H1 (cell line): ENCODE results near the gene TMPRSS3. TPM values are rescaled to one million over a fixed set of nuclear protein-coding genes. Genes with fewer than 3 reads are reported as not detected.

Experiments
- CTCF ChIA-PET: fragments of 300-600 bp; sonication (Branson Sonifier 250); formaldehyde crosslinking; loops from one replicate; lab custom pipeline; 2021; ENCODE audit not compliant: partially characterized antibody; lab: Charles Lee
- POLR2A ChIA-PET: fragments of 300-600 bp; sonication (Branson Sonifier 250); formaldehyde crosslinking; loops from one replicate; lab custom pipeline; 2021; ENCODE audit warnings: inconsistent platforms; ENCODE audit not compliant: partially characterized antibody; lab: Charles Lee
- DNase-seq, 2 experiments: peaks; one replicate each; pipeline versions ENCODE4 v3.0.0 to v3.0.0-alpha.2; 2010 to 2022; ENCODE audit warnings: low spot score in 2 of 2, low read depth in 1 of 2, mixed read lengths in 1 of 2
- FAIRE-seq: peaks from 2 replicates; lab custom pipeline; 2011; peaks lifted over from hg19 to GRCh38; lab: Jason Lieb, UNC
- H2AFZ ChIP-seq: 2 replicates; pipeline ENCODE4 v1.8.1; 2012; ENCODE audit warnings: low read length, inconsistent platforms
- H2AK5ac ChIP-seq: 2 replicates; pipeline ENCODE4 v1.6.1; 2013; ENCODE audit warnings: low read depth, low read length
- H2BK120ac ChIP-seq: replicated peaks from 2 replicates; pipeline ENCODE3; 2013; ENCODE audit warnings: low read depth, low read length, inconsistent platforms
- H2BK12ac ChIP-seq: 2 replicates; pipeline ENCODE4 v1.6.1; 2013; ENCODE audit warnings: low read depth, low read length
- H2BK15ac ChIP-seq: 2 replicates; pipeline ENCODE4 v1.6.1; 2013; ENCODE audit warnings: low read length
- H2BK20ac ChIP-seq: 2 replicates; pipeline ENCODE4 v1.6.1; 2013; ENCODE audit warnings: low read length
- H2BK5ac ChIP-seq: 2 replicates; pipeline ENCODE4 v1.6.1; 2013; ENCODE audit warnings: low read depth, low read length
- H3K14ac ChIP-seq: 2 replicates; pipeline ENCODE4 v1.6.1; 2013; ENCODE audit warnings: inconsistent platforms; ENCODE audit not compliant: insufficient read length
- H3K18ac ChIP-seq: 2 replicates; pipeline ENCODE4 v1.6.1; 2013; ENCODE audit warnings: low read length; ENCODE audit errors: extremely low read depth
- H3K23ac ChIP-seq: 2 replicates; pipeline ENCODE4 v1.6.1; 2013; ENCODE audit warnings: inconsistent platforms; ENCODE audit not compliant: insufficient read length
- H3K23me2 ChIP-seq: 2 replicates; pipeline ENCODE4 v1.6.1; 2013; ENCODE audit warnings: low read depth, low read length
- H3K27ac ChIP-seq: 2 replicates; pipeline ENCODE4 v1.6.1; 2011; ENCODE audit warnings: low read depth, low read length, inconsistent platforms
- H3K27me3 ChIP-seq, 4 experiments: replicated peaks in 1 of 4; 1 replicate in 1 of 4; 2 replicates in 3 of 4; pipeline versions ENCODE4 v1.6.1 to v1.8.1; 2011 to 2013; ENCODE audit warnings: low read length in 3 of 4, mild to moderate bottlenecking in 3 of 4, inconsistent platforms in 2 of 4, mixed read lengths in 2 of 4, moderate library complexity in 1 of 4; ENCODE audit not compliant: control insufficient read depth in 3 of 4, insufficient read depth in 3 of 4; ENCODE audit errors: extremely low read depth in 1 of 4
- H3K36me3 ChIP-seq, 4 experiments: 2 replicates each; pipeline versions ENCODE4 v1.6.1 to v1.8.1; 2011 to 2013; ENCODE audit warnings: mild to moderate bottlenecking in 4 of 4, low read length in 3 of 4, moderate library complexity in 2 of 4, control low read depth in 1 of 4, inconsistent platforms in 1 of 4; ENCODE audit not compliant: insufficient read depth in 4 of 4, control insufficient read depth in 2 of 4
- H3K4ac ChIP-seq: replicated peaks from 2 replicates; pipeline ENCODE3; 2013; ENCODE audit warnings: low read length, low read depth, mixed read lengths, inconsistent platforms; ENCODE audit not compliant: insufficient read length
- H3K4me1 ChIP-seq, 4 experiments: replicated peaks in 1 of 4; 1 replicate in 1 of 4; 2 replicates in 3 of 4; pipeline versions ENCODE4 v1.6.1 to v1.8.1; 2011 to 2013; ENCODE audit warnings: low read length in 3 of 4, inconsistent platforms in 2 of 4, mixed read lengths in 1 of 4; ENCODE audit not compliant: insufficient read depth in 4 of 4, control insufficient read depth in 3 of 4
- H3K4me2 ChIP-seq, 2 experiments: 2 replicates each; pipeline versions ENCODE4 v1.6.1 to v1.8.1; 2011 to 2013; ENCODE audit warnings: low read depth in 2 of 2, low read length in 2 of 2, control low read depth in 1 of 2, inconsistent platforms in 1 of 2, mild to moderate bottlenecking in 1 of 2; ENCODE audit not compliant: insufficient read depth in 1 of 2
- H3K4me3 ChIP-seq, 4 experiments: fragments of 200-600, 300-600 bp in 1 of 4; sonication (generic), shearing (Covaris generic), sonication (Bioruptor Twin) in 1 of 4; 2 replicates each; pipeline versions ENCODE4 v1.5.1 to v1.8.1; 2011 to 2016; ENCODE audit warnings: low read length in 4 of 4, low read depth in 3 of 4, control low read depth in 2 of 4, inconsistent platforms in 2 of 4, mild to moderate bottlenecking in 2 of 4, mixed read lengths in 1 of 4, moderate library complexity in 1 of 4; ENCODE audit not compliant: insufficient read depth in 2 of 4; ENCODE audit errors: extremely low read depth in 1 of 4
- H3K56ac ChIP-seq: replicated peaks from 2 replicates; pipeline ENCODE3; 2013; ENCODE audit warnings: low read depth, mild to moderate bottlenecking, mixed read lengths, low read length, inconsistent platforms; ENCODE audit not compliant: insufficient read length
- H3K79me1 ChIP-seq: 2 replicates; pipeline ENCODE4 v1.6.1; 2013; ENCODE audit warnings: low read depth, low read length, control low read depth
- H3K79me2 ChIP-seq, 2 experiments: 2 replicates each; pipeline versions ENCODE4 v1.6.1 to v1.8.1; 2012 to 2013; ENCODE audit warnings: low read length in 2 of 2, mild to moderate bottlenecking in 2 of 2, inconsistent platforms in 1 of 2; ENCODE audit not compliant: insufficient read depth in 2 of 2, control insufficient read depth in 1 of 2
- H3K9ac ChIP-seq, 4 experiments: replicated peaks in 1 of 4; 1 replicate in 1 of 4; 2 replicates in 3 of 4; pipeline versions ENCODE4 v1.6.1 to v1.8.1; 2011 to 2013; ENCODE audit warnings: low read depth in 3 of 4, low read length in 3 of 4, control low read depth in 2 of 4, mild to moderate bottlenecking in 2 of 4, moderate library complexity in 2 of 4, inconsistent platforms in 1 of 4; ENCODE audit errors: extremely low read depth in 1 of 4
- H3K9me3 ChIP-seq, 2 experiments: 2 replicates each; pipeline versions ENCODE4 v1.6.1 to v1.8.1; 2012 to 2013; ENCODE audit warnings: mild to moderate bottlenecking in 2 of 2, moderate library complexity in 2 of 2, control low read depth in 1 of 2, inconsistent platforms in 1 of 2, low read depth in 1 of 2, low read length in 1 of 2, mixed read lengths in 1 of 2; ENCODE audit not compliant: insufficient read depth in 2 of 2
- H4K20me1 ChIP-seq, 2 experiments: replicated peaks in 1 of 2; 2 replicates each; pipeline versions ENCODE3 to v1.8.1; 2011 to 2013; ENCODE audit warnings: inconsistent platforms in 2 of 2, low read length in 2 of 2, mild to moderate bottlenecking in 1 of 2; ENCODE audit not compliant: insufficient read depth in 2 of 2, control insufficient read depth in 1 of 2
- H4K5ac ChIP-seq: 2 replicates; pipeline ENCODE4 v1.6.1; 2013; ENCODE audit warnings: low read length, low read depth, mixed read lengths, inconsistent platforms; ENCODE audit not compliant: insufficient read length
- H4K8ac ChIP-seq: 2 replicates; pipeline ENCODE4 v1.8.0; 2013; ENCODE audit warnings: mild to moderate bottlenecking, moderate library complexity, low read length, inconsistent platforms; ENCODE audit not compliant: insufficient read depth; ENCODE audit errors: extremely low read depth
- H4K91ac ChIP-seq: replicated peaks from 2 replicates; pipeline ENCODE3; 2013; ENCODE audit warnings: low read length, mixed read lengths, inconsistent platforms; ENCODE audit not compliant: insufficient read length
- RBBP5 ChIP-seq: IDR thresholded peaks from 2 replicates; pipeline ENCODE4 v1.7.1; 2012; ENCODE audit warnings: low read depth, mild to moderate bottlenecking, inconsistent platforms, low read length, moderate library complexity, borderline replicate concordance
- SIN3A ChIP-seq, 2 experiments: IDR thresholded peaks in 1 of 2; conservative IDR thresholded peaks in 1 of 2; 2 replicates each; pipeline ENCODE4 v1.6.1; 2011 to 2012; ENCODE audit warnings: low read length in 2 of 2, improper control_type of control experiment in 1 of 2, low read depth in 1 of 2, mild to moderate bottlenecking in 1 of 2
- WGBS, 2 experiments: shearing (Covaris generic) in 1 of 2; methylation state at CpG; one replicate each; pipeline versions ENCODE4 v1.1.6 to v1.1.7; 2013 to 2015; ENCODE audit warnings: low lambda C conversion rate in 2 of 2, mixed read lengths in 2 of 2, inconsistent platforms in 1 of 2, low coverage in 1 of 2, missing lambda C conversion rate in 1 of 2; ENCODE audit not compliant: insufficient replicate concordance in 2 of 2, insufficient coverage in 1 of 2, insufficient read length in 1 of 2; ENCODE audit errors: extremely low coverage in 1 of 2, missing lambda C conversion rate in 1 of 2; 5-methylcytosine and 5-hydroxymethylcytosine counted together
- polyA plus RNA-seq, 7 experiments: library from polyadenylated mRNA; depleted of rRNA in 3 of 7; stranded (reverse) in 5 of 7; unstranded in 2 of 7; fragments of >200 nt in 5 of 7; fragments of 200-250 nt in 2 of 7; gene quantifications; 1 replicate in 5 of 7; 2 replicates in 1 of 7; 4 replicates in 1 of 7; pipeline versions ENCODE4 v1.2.1 to v1.2.3, GENCODE V29; 2011 to 2013; ENCODE audit warnings: missing spikeins in 2 of 7, mixed read lengths in 2 of 7
- total RNA-seq: library from RNA; stranded (reverse); fragmentation: NEBNext Ultra II Directional; extraction: Animal tissue kit (Norgen Biotek cat#: 25700); gene quantifications from 2 replicates; pipeline ENCODE4 v1.2.1, GENCODE V29; 2021

Gene TMPRSS3
- total and polyA plus RNA-seq, 2 of the 8 experiments (the other 6 are each of a cell fraction or from before 2014, with no cell fraction given) = 0.38 TPM; not detected in 1

DNA sequence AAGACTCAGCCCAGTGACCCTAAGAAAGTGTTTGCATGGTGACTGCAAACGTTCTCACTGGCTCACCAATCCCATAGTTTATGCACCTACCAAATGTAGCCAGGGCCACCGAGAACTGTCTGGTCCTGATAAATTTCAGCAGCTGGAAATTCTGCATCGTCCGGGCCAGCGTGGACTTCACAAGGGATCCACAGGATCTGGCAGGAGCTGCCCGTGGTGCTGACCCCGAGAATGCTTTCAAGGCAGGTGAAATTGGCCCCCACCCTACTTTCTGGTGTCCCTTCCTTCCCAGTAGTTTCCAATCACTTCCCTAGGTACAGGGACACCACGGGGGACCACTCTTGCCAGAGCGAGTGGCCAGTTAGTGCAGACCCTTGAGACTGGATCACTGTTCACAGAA lies 34.0 kb upstream of the TMPRSS3 start:
- no peak overlapping the region for H3K4me2 ChIP-seq
- no peak overlapping the region for H4K5ac ChIP-seq
- no peak overlapping the region for H3K27ac ChIP-seq
- no peak overlapping the region for H2BK20ac ChIP-seq
- H3K4me1 ChIP-seq = no peaks in the 10 kb centered on the region
- no peak overlapping the region for H2BK12ac ChIP-seq
- CTCF ChIA-PET = interaction anchor here (0.6 to 2.1 kb wide), 10 partner anchors 9 to 271 kb away, joined by 3 to 10 read pairs (median 4); no protein-coding TSS in a partner anchor
- no peak overlapping the region for H2AK5ac ChIP-seq
- H4K91ac ChIP-seq = no peak overlapping the region
- H3K14ac ChIP-seq = no peak overlapping the region
- no peak for TF ChIP-seq SIN3A (conservative IDR thresholded peaks at IDR 0.05 in 1 of 2, IDR thresholded peaks at IDR 0.05 in 1 of 2; ENCODE audit: low read depth in 1 of 2, low read length in 2 of 2)
- TF ChIP-seq RBBP5 = no peak
- no peaks in the 10 kb centered on the region for H3K79me1 ChIP-seq
- FAIRE-seq = no peak
- DNase-seq = no peak
- no peak overlapping the region for H3K23ac ChIP-seq
- H2BK15ac ChIP-seq = no peak overlapping the region
- H4K20me1 ChIP-seq = no peaks in the 10 kb centered on the region
- no peaks in the 10 kb centered on the region for H3K23me2 ChIP-seq
- POLR2A ChIA-PET = no interaction called here
- H3K9ac ChIP-seq = no peak overlapping the region
- no peak overlapping the region for H3K18ac ChIP-seq
- no peaks in the 10 kb centered on the region; a peak in 1 of 7 replicates for H3K27me3 ChIP-seq
- no peak overlapping the region for H2BK120ac ChIP-seq
- WGBS, 2 experiments = 75% methylated on average over 9 of the region's 9 CpGs; no CpG with 5 or more reads in 1 of the 2 experiments
- no peak overlapping the region for H2AFZ ChIP-seq
- peaks cover 4% of the 10 kb centered on the region in 2 experiments; a peak in 2 of 4 replicates for H3K9me3 ChIP-seq
- H3K4me3 ChIP-seq = no peak overlapping the region
- no peaks in the 10 kb centered on the region for H3K36me3 ChIP-seq
- H3K4ac ChIP-seq = no peak overlapping the region
- H2BK5ac ChIP-seq = no peak overlapping the region
- H4K8ac ChIP-seq = no peak overlapping the region
- H3K56ac ChIP-seq = no peak overlapping the region
- no peaks in the 10 kb centered on the region for H3K79me2 ChIP-seq
